Ovary (tissue), 9 donors: ENCODE data around the gene DYNC1I2. TPM values are rescaled to one million over a fixed set of nuclear protein-coding genes. Genes with fewer than 3 reads are reported as not detected.

Source experiments
- DNase-seq, 5 donors: peaks; one replicate each; pipeline ENCODE4 v3.0.0-alpha.2; 2019 to 2020
- H3K27ac ChIP-seq, 2 donors: fragments of 200-600 bp; one replicate each; pipeline versions ENCODE4 v1.5.1 to v1.8.0; 2019 to 2022
- H3K27me3 ChIP-seq: fragments of 200-600 bp; one replicate; pipeline ENCODE4 v1.8.0; 2022
- H3K36me3 ChIP-seq: fragments of 200-600 bp; sonication (generic); one replicate; pipeline ENCODE4 v1.5.1; 2019
- H3K4me1 ChIP-seq: one replicate; pipeline ENCODE4 v1.8.1; 2013; ENCODE audit warnings: mild to moderate bottlenecking, moderate library complexity; ENCODE audit not compliant: insufficient read depth
- H3K4me3 ChIP-seq: fragments of 200-600 bp; sonication (generic); one replicate; pipeline ENCODE4 v1.5.1; 2017
- H3K9me3 ChIP-seq, 2 donors: fragments of 200-600 bp in 1 of 2; sonication (generic) in 1 of 2; one replicate each; pipeline versions ENCODE4 v1.5.1 to v1.8.1; 2013 to 2019; ENCODE audit warnings: mild to moderate bottlenecking in 1 of 2, moderate library complexity in 1 of 2
- EP300 ChIP-seq: sonication (generic); formaldehyde crosslinking; IDR thresholded peaks from one replicate; pipeline ENCODE4 v1.6.1; 2017; ENCODE audit warnings: antibody characterized with exemption
- POLR2A ChIP-seq: fragments of 450-650 bp; IDR thresholded peaks from one replicate; pipeline ENCODE4 v1.6.1; 2017; ENCODE audit warnings: antibody characterized with exemption, mild to moderate bottlenecking, moderate library complexity
- WGBS, 3 donors: extraction: QIAGEN DNeasy Blood & Tissue Kit in 1 of 3; methylation state at CpG; one replicate each; pipeline versions ENCODE4 v1.1.5 to v1.1.7; 2013 to 2017; 5-methylcytosine and 5-hydroxymethylcytosine counted together
- intact Hi-C, 4 donors: fragments of 100-400 bp; cut with DNase I; formaldehyde crosslinking; loops; one replicate each; pipeline versions ENCODE4 v1.11.0 to v1.15.1; 2022 to 2023
- polyA plus RNA-seq, 2 donors: library from polyadenylated mRNA; stranded (reverse); fragments of 200-250 nt in 1 of 2; fragments of 350-450 nt in 1 of 2; fragmentation: Illumina TruSeq in 1 of 2; extraction: RNeasy Lipid Tissue Mini Kit (QIAGEN cat#74804) in 1 of 2; gene quantifications; one replicate each; pipeline ENCODE4 v1.2.3, GENCODE V29; 2013 to 2014
- total RNA-seq, 7 donors: library from RNA; depleted of rRNA in 2 of 7; stranded (reverse); fragments of >200 nt in 2 of 7; fragmentation: NEBNext Ultra II Directional in 3 of 7; extraction: Animal tissue kit (Norgen Biotek cat#: 25700) in 3 of 7; gene quantifications; one replicate each; pipeline versions ENCODE4 v1.1.0 to v1.2.4, GENCODE V29; 2016 to 2023
- TF ChIP-seq, protein P1 (sequence below), 3 donors: fragments of 450-650 bp in 2 of 3; fragments of 200-600 bp in 1 of 3; IDR thresholded peaks; one replicate each; pipeline versions ENCODE4 v1.5.1 to v1.8.0; 2016 to 2022; ENCODE audit warnings: antibody characterized with exemption in 3 of 3, mild to moderate bottlenecking in 1 of 3
- donor health status: DM: no; HTN: no; CAD: no; lungs with moderate emphysema.
- donor health status: DM: no; HTN: no; CAD: no.
- donor health status: Bipolar disorder and iron deficiency.
- donor health status: DM: yes; HTN: yes; CAD: no.
- donor health status: DM: no; HTN: no; CAD: no.
- donor health status: DM: yes; HTN: yes; CAD: no.

DYNC1I2 gene
- total and polyA plus RNA-seq, 9 donors: 69.9 to 118 (median 81.4) TPM

DNA sequence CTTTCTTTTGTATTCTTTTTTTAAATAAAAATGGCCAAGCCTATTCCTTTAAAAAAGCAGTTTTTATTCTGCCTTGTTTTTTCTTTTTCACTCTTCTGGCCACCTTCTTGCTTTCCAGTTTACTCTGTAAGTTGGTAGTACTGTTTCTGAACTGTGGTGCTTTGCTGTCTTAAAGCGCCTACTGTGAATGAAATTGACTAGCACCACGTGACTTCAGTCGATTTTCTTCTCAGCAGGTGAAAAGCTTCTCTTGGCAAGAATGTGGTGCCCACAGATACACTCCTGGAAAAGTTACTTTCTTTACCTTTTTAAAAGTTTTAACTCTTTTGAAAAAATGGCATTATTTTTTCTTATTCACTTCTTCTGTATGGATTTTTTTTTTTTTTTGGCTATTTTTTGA lies 32.4 kb downstream of the DYNC1I2 start:
- no peak for DNase-seq
- Histone ChIP-seq H3K27ac (no peak overlapping the region), H3K4me1 (no peaks in the 10 kb centered on the region), H3K36me3 (no peaks in the 10 kb centered on the region), H3K9me3 (no peaks in the 10 kb centered on the region), H3K27me3 (no peaks in the 10 kb centered on the region), H3K4me3 (no peak overlapping the region)
- WGBS, 3 donors: 93 to 94% (median 93%) methylated on average over 3 of the region's 3 CpGs
- TF ChIP-seq POLR2A (no peak), EP300 (no peak)
- TF ChIP-seq, protein P1, sequence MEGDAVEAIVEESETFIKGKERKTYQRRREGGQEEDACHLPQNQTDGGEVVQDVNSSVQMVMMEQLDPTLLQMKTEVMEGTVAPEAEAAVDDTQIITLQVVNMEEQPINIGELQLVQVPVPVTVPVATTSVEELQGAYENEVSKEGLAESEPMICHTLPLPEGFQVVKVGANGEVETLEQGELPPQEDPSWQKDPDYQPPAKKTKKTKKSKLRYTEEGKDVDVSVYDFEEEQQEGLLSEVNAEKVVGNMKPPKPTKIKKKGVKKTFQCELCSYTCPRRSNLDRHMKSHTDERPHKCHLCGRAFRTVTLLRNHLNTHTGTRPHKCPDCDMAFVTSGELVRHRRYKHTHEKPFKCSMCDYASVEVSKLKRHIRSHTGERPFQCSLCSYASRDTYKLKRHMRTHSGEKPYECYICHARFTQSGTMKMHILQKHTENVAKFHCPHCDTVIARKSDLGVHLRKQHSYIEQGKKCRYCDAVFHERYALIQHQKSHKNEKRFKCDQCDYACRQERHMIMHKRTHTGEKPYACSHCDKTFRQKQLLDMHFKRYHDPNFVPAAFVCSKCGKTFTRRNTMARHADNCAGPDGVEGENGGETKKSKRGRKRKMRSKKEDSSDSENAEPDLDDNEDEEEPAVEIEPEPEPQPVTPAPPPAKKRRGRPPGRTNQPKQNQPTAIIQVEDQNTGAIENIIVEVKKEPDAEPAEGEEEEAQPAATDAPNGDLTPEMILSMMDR (IDR thresholded peaks at IDR 0.05): no peak
- intact Hi-C loops: loop anchor here in 1 of 4 donors (10.0 kb wide), 1 partner anchor 385 kb away; the partner anchor contains the start of gene DLX2

DNA sequence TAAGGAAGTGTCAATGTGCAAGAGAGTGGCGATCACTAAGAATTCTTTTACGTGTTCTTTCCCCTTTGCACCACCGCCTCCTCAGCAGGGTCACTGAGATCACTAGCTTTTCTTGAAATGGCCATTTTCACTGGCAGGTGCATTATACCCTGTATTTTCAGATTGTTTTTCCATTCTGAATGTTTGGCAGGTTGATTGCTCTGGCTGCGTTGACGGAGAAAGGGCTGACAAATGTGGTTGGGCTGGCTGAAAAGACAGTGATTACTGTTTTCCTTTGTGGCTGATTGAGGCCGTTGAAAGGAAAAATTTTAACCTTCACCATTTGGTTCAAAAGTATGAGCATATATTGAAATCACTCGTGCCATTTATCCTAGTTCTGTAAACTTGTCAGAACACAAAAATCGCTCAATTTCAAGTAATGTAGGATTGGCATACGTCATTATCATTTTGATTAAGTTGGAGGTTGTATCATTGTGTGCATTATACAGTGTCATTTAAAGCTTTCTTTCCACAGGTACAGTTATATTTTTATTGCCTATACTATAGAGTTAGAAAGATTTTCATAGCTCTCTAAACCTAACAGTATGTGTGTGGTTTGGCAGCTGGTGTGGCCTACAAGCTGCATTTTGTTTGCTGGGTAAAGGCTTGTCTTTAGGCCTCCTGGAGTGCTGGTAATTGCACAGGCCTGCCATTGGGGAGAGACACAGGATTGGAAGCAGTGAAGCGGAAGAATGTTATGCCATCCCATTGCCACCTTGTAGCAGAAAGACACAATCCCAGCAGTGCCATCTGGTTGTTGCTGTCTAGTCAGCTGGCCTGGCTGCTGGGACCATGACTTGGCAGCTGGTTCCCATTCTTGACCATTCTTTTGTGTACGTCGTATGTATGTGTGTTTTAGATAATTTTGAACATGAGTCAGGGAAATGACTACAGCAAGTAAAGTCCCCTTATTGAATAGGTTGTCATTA lies 36.7 kb downstream of the DYNC1I2 start:
- Histone ChIP-seq H3K4me1 (no peaks in the 10 kb centered on the region), H3K9me3 (no peaks in the 10 kb centered on the region), H3K36me3 (no peaks in the 10 kb centered on the region), H3K27me3 (no peaks in the 10 kb centered on the region), H3K27ac (no peak overlapping the region), H3K4me3 (no peak overlapping the region)
- intact Hi-C loops: no loop called here
- TF ChIP-seq, protein P1 (IDR thresholded peaks at IDR 0.05): no peak
- TF ChIP-seq POLR2A: no peak
- TF ChIP-seq EP300: no peak
- DNase-seq: no peak
- 88 to 92% (median 90%) methylated on average over 12 of the region's 12 CpGs for WGBS, 3 donors

DNA sequence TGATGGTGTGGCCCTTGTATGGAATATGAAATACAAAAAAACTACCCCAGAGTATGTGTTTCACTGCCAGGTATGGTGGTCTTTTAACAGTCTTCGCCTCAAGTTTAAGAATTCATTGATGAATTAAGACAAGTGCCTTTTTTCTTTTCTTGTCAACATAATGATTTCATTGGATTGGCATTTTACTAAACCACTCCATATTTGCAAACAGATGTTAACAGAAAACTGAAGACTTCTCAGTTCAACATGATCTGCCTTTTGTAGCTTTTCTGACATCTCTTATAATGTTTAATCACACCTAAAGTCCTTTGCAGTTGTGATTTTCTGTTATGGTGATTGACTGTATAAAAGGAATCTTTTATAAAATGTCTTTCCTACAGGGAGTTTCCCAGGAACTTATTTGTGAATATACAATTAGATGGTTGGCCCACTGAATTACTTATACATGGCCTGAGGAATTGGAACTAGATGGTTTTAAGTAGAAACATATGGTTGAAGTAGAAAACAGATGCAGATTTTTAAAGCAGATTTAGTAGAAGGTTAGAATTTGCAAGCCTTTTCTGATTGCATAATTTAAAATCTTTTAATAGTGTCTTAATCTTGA lies 39.7 kb downstream of the DYNC1I2 start:
- DNase-seq: no peak
- Histone ChIP-seq H3K27ac (no peak overlapping the region), H3K4me1 (no peaks in the 10 kb centered on the region), H3K9me3 (no peaks in the 10 kb centered on the region), H3K36me3 (no peaks in the 10 kb centered on the region), H3K4me3 (no peak overlapping the region), H3K27me3 (no peaks in the 10 kb centered on the region)
- WGBS, 3 donors: 91 to 97% (median 94%) methylated on average over 1 of the region's 1 CpG
- intact Hi-C loops: no loop called here
- no peak for TF ChIP-seq POLR2A
- no peak for TF ChIP-seq EP300
- TF ChIP-seq, protein P1 (IDR thresholded peaks at IDR 0.05): no peak

DNA sequence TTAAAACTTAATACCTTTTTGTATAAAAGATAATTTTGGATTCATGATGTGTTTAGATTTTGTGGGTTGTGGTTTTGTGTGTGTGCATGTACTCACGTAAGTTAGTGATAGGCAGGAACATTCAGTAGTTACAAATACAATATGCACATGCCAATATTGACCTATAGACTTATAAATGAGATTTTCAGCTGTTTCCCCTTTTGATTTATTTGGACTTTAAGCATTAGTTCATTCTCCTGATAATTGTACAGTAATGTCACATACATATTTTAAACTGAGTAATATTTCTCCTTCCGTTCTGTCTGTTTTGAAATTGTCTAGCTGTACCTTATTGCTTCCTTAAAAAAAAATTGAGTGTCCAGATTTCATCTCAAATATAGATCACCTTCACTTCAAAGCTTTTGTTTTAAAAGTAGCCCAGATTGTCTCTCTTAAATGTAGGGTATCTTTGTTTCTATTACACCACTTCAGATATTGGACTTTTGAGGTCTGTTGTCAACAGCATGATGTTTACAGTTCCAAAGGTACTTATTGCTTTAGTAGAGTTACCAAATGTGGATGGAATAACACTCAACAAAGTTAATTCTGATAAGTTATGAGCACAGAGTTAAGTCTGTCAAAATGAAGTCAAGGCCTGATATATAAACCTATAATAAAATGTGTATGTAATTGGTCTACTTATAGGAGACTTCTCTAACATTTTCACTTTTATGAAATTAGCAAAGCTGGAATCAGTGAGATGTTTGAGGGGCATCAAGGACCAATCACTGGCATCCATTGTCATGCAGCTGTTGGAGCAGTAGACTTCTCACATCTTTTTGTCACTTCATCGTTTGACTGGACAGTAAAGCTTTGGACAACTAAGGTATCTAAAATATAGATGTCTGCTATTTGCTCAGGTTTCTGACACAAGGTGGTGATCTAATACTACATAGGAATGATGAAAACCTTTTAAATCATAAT lies 42.0 kb downstream of the DYNC1I2 start:
- Histone ChIP-seq H3K27ac (no peak overlapping the region), H3K27me3 (no peaks in the 10 kb centered on the region), H3K9me3 (no peaks in the 10 kb centered on the region), H3K4me3 (no peak overlapping the region), H3K36me3 (no peaks in the 10 kb centered on the region), H3K4me1 (no peaks in the 10 kb centered on the region)
- DNase-seq: no peak
- TF ChIP-seq POLR2A (no peak), EP300 (no peak)
- TF ChIP-seq, protein P1 (IDR thresholded peaks at IDR 0.05): no peak
- WGBS, 3 donors: 75 to 91% (median 87%) methylated on average over 3 of the region's 3 CpGs
- intact Hi-C loops: no loop called here
